ENCODE measurements around the gene TLCD4. TPM values are rescaled to one million over a fixed set of nuclear protein-coding genes. Genes with fewer than 3 reads are reported as not detected.
"Not testable (repeated sequence)": the region's sequence is repeated elsewhere in the genome, so short reads cannot be mapped to it uniquely, and the experiment has no call there.

Gene TLCD4
- total RNA-seq, 2 donors from 2014 or later: 0.21 to 0.24 TPM

DNA sequence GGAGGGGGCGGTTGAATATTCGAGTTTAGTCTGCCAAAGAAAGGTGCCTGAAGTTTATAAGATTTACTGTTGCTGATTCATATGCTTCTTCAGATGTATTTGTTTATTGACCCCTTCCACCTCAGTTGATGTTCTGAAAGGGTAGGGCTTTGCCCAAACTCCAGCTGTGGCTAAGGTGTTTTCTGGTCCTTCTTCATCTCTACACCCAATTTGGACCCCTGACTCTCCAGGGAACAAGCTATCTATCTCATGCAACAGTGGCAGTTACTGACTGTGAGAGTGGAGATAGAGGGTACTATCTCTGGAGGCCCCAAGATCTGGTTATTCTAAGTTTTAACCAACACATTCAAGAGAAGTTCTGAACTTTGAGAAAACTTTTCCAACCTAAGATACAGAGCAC lies 31.8 kb upstream of the TLCD4 start:
- ATAC-seq (replicated peaks in 1 of 2): no peak
- Mint-ChIP-seq H3K27ac (no peak overlapping the region), H3K4me3 (no peak overlapping the region), H3K36me3 (ENCODE audit: insufficient read depth in 2 of 2) (no peaks in the 10 kb centered on the region), H3K27me3 (ENCODE audit: low read depth) (peaks cover 18% of the 10 kb centered on the region), H3K4me1 (ENCODE audit: low read depth) (no peaks in the 10 kb centered on the region), H3K9me3 (no peaks in the 10 kb centered on the region)
- no peak for DNase-seq

DNA sequence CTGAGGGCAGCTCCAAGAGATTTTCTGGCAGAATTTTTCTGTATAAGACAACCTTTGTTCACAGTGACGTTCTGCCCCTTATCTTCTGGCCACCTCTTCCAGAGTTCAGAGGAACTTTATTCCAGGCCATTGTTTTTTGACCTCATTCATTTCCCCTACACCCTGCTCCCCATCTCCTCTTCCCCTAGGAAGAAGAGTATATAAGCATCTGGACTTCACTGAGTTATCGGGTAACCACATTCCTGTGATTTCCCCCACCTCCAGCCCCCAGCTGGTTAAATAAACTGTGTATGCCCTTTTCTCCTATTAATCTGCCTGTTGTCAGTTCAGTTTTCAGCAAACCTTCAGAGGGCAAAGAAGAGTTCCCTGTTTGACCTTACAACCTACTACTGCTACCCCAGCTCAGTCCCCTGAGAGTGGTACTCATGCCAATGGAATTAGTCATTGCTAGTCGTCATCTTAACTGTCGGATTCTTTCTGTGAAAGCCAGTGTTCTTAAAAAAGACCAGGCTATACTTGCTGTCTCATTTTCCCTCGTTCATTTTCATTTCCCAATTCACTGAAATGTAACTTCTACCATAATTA lies 30.1 kb upstream of the TLCD4 start:
- H3K9me3 Mint-ChIP-seq: no peaks in the 10 kb centered on the region
- H3K27ac Mint-ChIP-seq: no peak overlapping the region
- DNase-seq: no peak
- no peaks in the 10 kb centered on the region for H3K4me1 Mint-ChIP-seq (ENCODE audit: low read depth)
- H3K36me3 Mint-ChIP-seq (ENCODE audit: insufficient read depth in 2 of 2): no peaks in the 10 kb centered on the region
- ATAC-seq (replicated peaks in 1 of 2): no peak
- H3K4me3 Mint-ChIP-seq: no peak overlapping the region
- H3K27me3 Mint-ChIP-seq (ENCODE audit: low read depth): peaks cover 24% of the 10 kb centered on the region

DNA sequence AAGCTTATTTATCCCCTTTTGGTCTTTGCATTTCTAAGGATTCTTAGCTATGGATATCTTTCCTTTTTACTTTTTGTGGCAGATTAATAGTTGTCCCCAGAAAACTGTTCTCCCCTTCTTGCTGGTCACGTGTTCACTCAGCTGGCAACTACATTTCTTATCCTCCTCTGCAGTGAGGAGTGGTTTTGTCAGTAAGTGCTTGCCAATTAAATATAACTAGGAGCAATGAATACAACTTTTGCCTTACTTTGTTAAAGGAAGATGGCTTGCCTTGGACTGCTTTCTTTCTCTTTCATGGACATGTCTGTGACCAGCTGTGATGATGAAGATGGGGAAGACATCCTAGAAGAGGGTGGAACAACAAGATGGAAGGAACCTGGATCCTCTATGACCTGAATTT lies 28.9 kb upstream of the TLCD4 start:
- peaks cover 24% of the 10 kb centered on the region for H3K27me3 Mint-ChIP-seq (ENCODE audit: low read depth)
- no peak overlapping the region for H3K27ac Mint-ChIP-seq
- ATAC-seq (replicated peaks in 1 of 2): no peak
- no peaks in the 10 kb centered on the region for H3K4me1 Mint-ChIP-seq (ENCODE audit: low read depth)
- H3K36me3 Mint-ChIP-seq (ENCODE audit: insufficient read depth in 2 of 2): no peaks in the 10 kb centered on the region
- DNase-seq: no peak
- peaks cover 0 to 1% of the 10 kb centered on the region in 2 donors for H3K9me3 Mint-ChIP-seq
- H3K4me3 Mint-ChIP-seq: no peak overlapping the region

DNA sequence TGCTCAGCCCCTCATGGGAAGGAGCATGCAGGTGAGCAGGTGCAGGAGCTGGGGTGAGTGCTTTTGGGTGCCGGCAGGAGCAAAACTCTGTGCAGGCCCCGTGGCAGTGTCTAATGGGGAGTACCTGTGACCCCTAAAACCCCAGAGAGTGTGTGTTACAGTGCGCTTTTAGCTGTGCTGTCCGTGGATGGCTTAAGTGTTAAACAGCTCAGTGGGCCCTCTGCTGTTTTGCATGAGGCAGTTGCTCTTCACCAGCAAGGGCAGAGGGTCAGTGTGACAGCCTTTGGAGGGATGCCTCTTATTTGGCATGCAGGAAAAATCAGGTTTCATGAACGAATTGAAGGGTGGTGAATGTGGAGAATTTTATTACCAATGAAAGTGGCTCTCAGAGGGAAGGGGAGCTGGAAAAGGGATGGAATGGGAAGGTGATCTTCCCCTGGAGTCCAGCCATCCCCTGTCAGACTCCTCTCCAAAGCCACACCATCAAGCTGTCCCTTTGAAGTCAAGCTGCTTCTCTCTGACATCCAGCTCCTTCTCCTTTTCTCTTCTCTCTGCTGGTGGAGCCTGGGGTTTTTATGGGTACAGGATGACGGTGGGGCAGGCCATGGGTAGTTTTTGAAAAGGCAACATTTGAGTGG lies 27.4 kb upstream of the TLCD4 start:
- ATAC-seq (replicated peaks in 1 of 2): no peak

DNA sequence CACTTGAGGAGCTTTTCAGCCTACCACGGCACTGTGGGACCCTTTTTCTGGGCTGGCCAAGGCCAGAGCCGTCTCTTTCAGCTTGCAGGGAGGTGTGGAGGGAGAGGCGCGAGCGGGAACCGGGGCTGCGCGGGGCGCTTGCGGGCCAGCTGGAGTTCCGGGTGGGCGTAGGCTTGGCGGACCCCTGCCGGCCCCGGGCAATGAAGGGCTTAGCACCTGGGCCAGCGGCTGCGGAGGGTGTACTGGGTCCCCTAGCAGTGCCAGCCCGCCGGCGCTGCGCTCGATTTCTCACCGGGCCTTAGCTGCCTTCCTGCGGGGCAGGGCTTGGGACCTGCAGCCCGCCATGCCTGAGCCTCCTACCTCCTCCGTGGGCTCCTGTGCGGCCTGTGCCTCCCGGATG lies 25.9 kb upstream of the TLCD4 start:
- peaks cover 11% of the 10 kb centered on the region for H3K27me3 Mint-ChIP-seq (ENCODE audit: low read depth)
- not testable (repeated sequence) for ATAC-seq (replicated peaks in 1 of 2); H3K9me3 Mint-ChIP-seq; H3K27ac Mint-ChIP-seq; DNase-seq; H3K4me3 Mint-ChIP-seq; H3K36me3 Mint-ChIP-seq (ENCODE audit: insufficient read depth in 2 of 2); H3K4me1 Mint-ChIP-seq (ENCODE audit: low read depth)

More for the DNA sequence above, 27.4 kb upstream of the TLCD4 start:
- DNase-seq: no peak
- no peak overlapping the region for H3K4me3 Mint-ChIP-seq
- no peaks in the 10 kb centered on the region for H3K36me3 Mint-ChIP-seq (ENCODE audit: insufficient read depth in 2 of 2)
- H3K27me3 Mint-ChIP-seq (ENCODE audit: low read depth): peaks cover 14% of the 10 kb centered on the region
- H3K27ac Mint-ChIP-seq: no peak overlapping the region
- H3K4me1 Mint-ChIP-seq (ENCODE audit: low read depth): no peaks in the 10 kb centered on the region
- peaks cover 0 to 1% of the 10 kb centered on the region in 2 donors for H3K9me3 Mint-ChIP-seq

DNA sequence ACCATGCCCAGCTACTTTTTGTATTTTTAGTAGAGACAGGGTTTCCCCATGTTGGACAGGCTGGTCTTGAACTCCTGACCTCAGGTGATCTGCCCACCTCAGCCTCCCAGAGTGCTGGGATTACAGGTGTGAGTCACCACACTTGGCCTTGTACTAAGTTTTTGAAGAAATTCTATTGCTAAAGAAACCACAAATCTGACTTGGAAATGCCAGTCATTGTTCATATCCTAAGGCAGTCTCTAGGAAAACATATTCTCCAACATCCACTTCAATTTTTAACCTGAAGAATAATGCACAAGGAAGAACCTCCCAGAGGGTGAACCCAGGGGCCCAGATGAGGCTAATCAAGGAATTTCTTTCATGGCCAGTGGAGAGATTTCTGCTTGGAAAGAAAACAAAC lies 24.3 kb upstream of the TLCD4 start:
- ATAC-seq (replicated peaks in 1 of 2); DNase-seq; H3K36me3 Mint-ChIP-seq (ENCODE audit: insufficient read depth in 2 of 2); H3K27ac Mint-ChIP-seq; H3K4me1 Mint-ChIP-seq (ENCODE audit: low read depth); H3K4me3 Mint-ChIP-seq; H3K9me3 Mint-ChIP-seq: not testable (repeated sequence)
- H3K27me3 Mint-ChIP-seq (ENCODE audit: low read depth): peaks cover 11% of the 10 kb centered on the region

DNA sequence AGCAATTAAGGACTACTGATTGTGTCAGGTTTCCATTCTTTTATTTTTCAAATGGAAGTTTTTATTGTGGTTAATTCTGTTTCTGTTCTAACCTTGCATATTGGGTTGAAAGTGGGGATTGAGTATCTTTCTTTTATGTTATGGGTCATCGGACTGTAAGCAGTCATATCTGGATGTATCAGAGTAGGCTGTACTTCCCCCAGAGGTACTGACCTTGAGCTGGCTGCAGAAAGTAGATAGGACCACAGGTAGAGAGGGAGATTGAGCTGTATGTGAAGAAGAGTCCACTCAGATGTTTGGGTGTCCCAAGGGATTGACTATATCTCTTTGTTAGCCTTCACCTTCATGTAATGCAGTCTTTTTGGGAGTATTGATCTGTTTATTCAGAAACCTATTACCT lies 23.9 kb upstream of the TLCD4 start:
- H3K4me3 Mint-ChIP-seq: no peak overlapping the region
- no peaks in the 10 kb centered on the region for H3K36me3 Mint-ChIP-seq (ENCODE audit: insufficient read depth in 2 of 2)
- peaks cover 0 to 1% of the 10 kb centered on the region in 2 donors for H3K9me3 Mint-ChIP-seq
- ATAC-seq (replicated peaks in 1 of 2) (no peak), DNase-seq (no peak)
- H3K27me3 Mint-ChIP-seq (ENCODE audit: low read depth): peaks cover 9% of the 10 kb centered on the region
- H3K4me1 Mint-ChIP-seq (ENCODE audit: low read depth): no peaks in the 10 kb centered on the region
- H3K27ac Mint-ChIP-seq: no peak overlapping the region

DNA sequence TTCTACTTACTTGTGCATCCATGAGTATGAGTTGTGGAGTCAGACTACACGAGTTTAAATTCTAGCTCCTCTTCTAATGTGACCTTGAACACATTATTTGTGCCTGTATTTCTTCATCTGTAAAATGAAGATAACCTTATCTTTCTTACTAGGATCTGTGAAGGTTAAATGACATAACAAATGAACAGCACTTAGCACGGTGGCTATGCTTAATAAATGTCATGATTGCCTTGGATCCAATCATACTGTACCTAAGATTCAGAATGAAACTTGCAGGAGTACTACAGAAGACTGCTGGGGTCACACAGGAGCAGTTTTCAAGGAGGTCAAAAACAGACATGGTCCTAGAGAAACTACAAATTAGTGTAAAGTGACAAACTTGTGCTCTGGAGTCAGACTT lies 22.2 kb upstream of the TLCD4 start:
- Mint-ChIP-seq H3K4me1 (ENCODE audit: low read depth) (no peaks in the 10 kb centered on the region), H3K9me3 (peaks cover 0 to 1% of the 10 kb centered on the region in 2 donors), H3K4me3 (no peak overlapping the region), H3K36me3 (ENCODE audit: insufficient read depth in 2 of 2) (no peaks in the 10 kb centered on the region), H3K27me3 (ENCODE audit: low read depth) (peaks cover 6% of the 10 kb centered on the region), H3K27ac (no peak overlapping the region)
- no peak for ATAC-seq (replicated peaks in 1 of 2)
- DNase-seq: no peak

DNA sequence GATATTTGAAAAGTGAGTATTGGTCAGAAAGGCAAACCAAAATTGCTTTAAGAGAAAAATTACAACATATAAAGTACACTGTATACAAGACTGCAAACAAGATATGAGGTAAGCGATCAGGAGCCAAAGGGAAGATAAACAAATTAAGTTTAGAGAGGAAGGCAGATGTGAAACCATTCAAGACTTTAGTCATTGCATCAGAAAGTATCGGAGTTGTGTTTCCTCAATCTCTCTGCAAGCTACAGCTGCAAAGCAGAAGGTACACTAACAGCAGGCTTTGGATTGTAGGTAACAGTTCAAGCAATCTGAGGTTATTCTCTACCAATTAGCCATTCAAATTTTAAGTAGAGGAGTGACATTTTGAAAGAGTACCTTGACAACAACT lies 21.3 kb upstream of the TLCD4 start:
- Mint-ChIP-seq H3K9me3 (peaks cover 0 to 1% of the 10 kb centered on the region in 2 donors), H3K27ac (no peak overlapping the region), H3K27me3 (ENCODE audit: low read depth) (peaks cover 4% of the 10 kb centered on the region), H3K4me1 (ENCODE audit: low read depth) (no peaks in the 10 kb centered on the region), H3K4me3 (no peak overlapping the region), H3K36me3 (ENCODE audit: insufficient read depth in 2 of 2) (no peaks in the 10 kb centered on the region)
- ATAC-seq (replicated peaks in 1 of 2) (no peak), DNase-seq (no peak)

DNA sequence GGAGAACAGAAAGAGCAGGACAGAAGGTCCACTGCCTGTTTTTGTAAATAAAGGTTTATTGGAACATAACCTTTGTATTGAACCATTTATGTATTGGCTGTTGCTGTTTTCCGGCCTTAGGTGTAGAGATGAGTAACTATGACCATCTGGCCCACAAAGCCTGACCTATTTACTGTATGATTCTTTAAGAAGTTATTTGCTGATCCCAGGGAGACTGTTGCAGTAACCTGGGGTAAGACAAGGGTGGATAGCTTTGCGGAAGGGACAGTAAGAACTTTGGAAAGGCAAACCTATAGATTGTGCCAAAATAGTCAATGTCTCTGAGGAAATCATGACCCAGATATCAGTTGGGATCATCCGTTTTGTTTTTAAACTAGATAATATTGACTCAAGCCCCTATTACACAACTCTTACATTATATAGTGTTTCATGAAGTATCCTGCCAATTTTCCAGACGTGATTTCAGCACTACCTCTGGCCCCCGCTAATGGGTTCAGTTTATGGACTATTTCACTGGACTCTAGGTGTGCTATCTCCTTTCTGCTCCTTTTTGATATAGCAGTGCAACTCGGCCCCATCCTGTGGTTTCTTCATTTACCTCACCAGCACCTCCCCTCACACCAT lies 20.8 kb upstream of the TLCD4 start:
- Mint-ChIP-seq H3K27ac (no peak overlapping the region), H3K4me1 (ENCODE audit: low read depth) (no peaks in the 10 kb centered on the region)
- no peak for ATAC-seq (replicated peaks in 1 of 2)

DNA sequence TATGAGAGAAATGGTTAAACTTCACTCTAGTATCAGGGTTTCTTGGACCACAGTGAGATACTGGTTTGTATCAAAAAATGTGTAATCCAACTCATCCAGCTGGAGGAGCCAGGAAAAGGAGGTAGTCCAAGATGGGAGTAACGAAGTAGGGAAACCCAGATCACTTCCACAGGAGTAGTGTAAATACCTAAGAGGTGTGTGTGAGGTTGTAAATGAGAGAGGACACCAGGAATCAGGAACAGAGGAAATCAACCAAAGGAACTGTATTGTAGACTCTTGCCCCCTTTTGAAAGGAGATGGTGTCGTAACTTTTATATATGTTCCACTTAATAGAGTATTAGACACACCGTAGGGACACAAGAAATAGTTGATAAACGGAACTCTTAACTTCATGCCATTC lies 19.7 kb upstream of the TLCD4 start:
- no peaks in the 10 kb centered on the region for H3K27me3 Mint-ChIP-seq (ENCODE audit: low read depth)
- no peaks in the 10 kb centered on the region for H3K4me1 Mint-ChIP-seq (ENCODE audit: low read depth)
- no peak for DNase-seq
- no peak overlapping the region for H3K27ac Mint-ChIP-seq
- no peak overlapping the region for H3K4me3 Mint-ChIP-seq
- H3K36me3 Mint-ChIP-seq (ENCODE audit: insufficient read depth in 2 of 2): no peaks in the 10 kb centered on the region
- H3K9me3 Mint-ChIP-seq: peaks cover 0 to under 1% of the 10 kb centered on the region in 2 donors
- ATAC-seq (replicated peaks in 1 of 2): no peak

More for the DNA sequence above, 20.8 kb upstream of the TLCD4 start:
- no peaks in the 10 kb centered on the region for H3K36me3 Mint-ChIP-seq (ENCODE audit: insufficient read depth in 2 of 2)
- peaks cover 0 to 1% of the 10 kb centered on the region in 2 donors for H3K9me3 Mint-ChIP-seq
- no peaks in the 10 kb centered on the region for H3K27me3 Mint-ChIP-seq (ENCODE audit: low read depth)
- H3K4me3 Mint-ChIP-seq: no peak overlapping the region
- DNase-seq: no peak

DNA sequence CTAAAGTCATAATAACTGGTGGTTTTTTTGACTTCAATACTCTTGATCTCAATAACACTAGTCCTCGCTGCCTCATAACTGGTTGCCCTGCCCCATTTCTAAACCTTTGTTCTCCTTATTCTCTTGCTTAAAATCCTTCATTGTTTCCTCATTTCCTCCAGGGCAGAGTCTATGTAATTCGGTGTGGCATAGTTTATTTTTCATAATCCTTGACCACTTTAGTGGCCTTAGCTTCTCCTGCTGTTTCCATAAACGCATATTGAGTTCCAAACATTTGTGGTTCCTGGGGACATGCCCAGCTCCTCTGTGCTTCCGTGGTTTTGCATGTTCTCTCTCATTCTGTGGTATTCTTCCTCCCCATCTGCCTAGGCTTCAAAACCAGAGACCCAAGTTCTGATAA lies 19.0 kb upstream of the TLCD4 start:
- H3K27me3 Mint-ChIP-seq (ENCODE audit: low read depth): no peaks in the 10 kb centered on the region
- H3K9me3 Mint-ChIP-seq: no peaks in the 10 kb centered on the region
- DNase-seq: no peak
- no peak overlapping the region for H3K4me3 Mint-ChIP-seq
- H3K27ac Mint-ChIP-seq: no peak overlapping the region
- no peaks in the 10 kb centered on the region for H3K36me3 Mint-ChIP-seq (ENCODE audit: insufficient read depth in 2 of 2)
- no peak for ATAC-seq (replicated peaks in 1 of 2)
- H3K4me1 Mint-ChIP-seq (ENCODE audit: low read depth): no peaks in the 10 kb centered on the region

DNA sequence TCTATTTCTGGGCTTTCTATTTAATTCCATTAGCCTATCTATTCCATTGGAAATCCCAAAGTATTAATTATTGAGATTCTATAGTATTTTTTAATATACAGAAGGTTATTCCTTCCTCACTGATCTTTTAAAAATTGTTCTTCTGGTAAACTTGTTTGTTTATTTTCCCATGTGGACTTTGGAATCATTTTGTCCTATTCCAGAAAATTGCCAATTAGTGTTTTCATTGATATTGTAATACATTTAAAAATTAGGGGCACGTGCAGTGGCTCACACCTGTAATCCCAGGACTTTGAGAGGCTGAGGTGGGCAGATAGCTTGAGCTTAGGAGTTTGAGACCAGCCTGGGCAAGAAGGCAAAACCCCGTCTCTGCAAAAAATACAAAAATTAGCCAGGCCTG lies 8.4 kb upstream of the TLCD4 start:
- no peak overlapping the region for H3K4me3 Mint-ChIP-seq
- no peak for ATAC-seq (replicated peaks in 1 of 2)
- H3K27me3 Mint-ChIP-seq (ENCODE audit: low read depth): peaks cover 14% of the 10 kb centered on the region
- no peaks in the 10 kb centered on the region for H3K4me1 Mint-ChIP-seq (ENCODE audit: low read depth)
- no peak overlapping the region for H3K27ac Mint-ChIP-seq
- H3K36me3 Mint-ChIP-seq (ENCODE audit: insufficient read depth in 2 of 2): no peaks in the 10 kb centered on the region
- no peaks in the 10 kb centered on the region for H3K9me3 Mint-ChIP-seq
- no peak for DNase-seq

DNA sequence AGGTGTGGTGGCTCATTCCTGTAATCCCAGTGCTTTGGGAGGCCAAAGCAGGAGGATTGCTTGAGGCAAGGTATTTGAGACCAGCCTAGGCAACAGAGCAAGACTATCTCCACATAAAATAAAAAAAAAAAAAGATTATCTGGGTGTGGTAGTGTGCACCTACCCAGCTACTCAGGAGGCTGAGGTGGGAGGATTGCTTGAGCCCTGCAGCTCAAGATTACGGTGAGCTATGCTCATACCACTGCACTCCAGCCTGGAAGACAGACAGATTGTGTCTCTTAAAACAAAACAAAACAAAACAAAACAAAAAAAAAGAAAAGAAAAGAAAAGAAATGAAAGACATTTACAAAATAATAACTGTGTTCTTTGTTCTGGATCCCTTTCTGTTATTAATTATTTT lies 6.1 kb upstream of the TLCD4 start:
- no peak for ATAC-seq (replicated peaks in 1 of 2)
- Mint-ChIP-seq H3K27me3 (ENCODE audit: low read depth) (peaks cover 14% of the 10 kb centered on the region), H3K4me3 (no peak overlapping the region), H3K36me3 (ENCODE audit: insufficient read depth in 2 of 2) (no peaks in the 10 kb centered on the region), H3K27ac (no peak overlapping the region), H3K9me3 (no peaks in the 10 kb centered on the region), H3K4me1 (ENCODE audit: low read depth) (peaks cover 3% of the 10 kb centered on the region)
- no peak for DNase-seq
